NCI-H345 treated with DMSO at 0.1 percent for 48 hours (cell line): ENCODE results near the gene TMX2.
"Not testable (repeated sequence)": the region's sequence is repeated elsewhere in the genome, so short reads cannot be mapped to it uniquely, and the experiment has no call there.

Experiments used
- DNase-seq: peaks from one replicate; lab custom pipeline; 2025; ENCODE audit not compliant: unreplicated experiment; lab: John Stamatoyannopoulos, UW

Gene TMX2

GRCh38 chr11:57711414-57712255, 758 bp upstream of the TMX2 start, which contains the start of gene MED19:
MED19 (minus strand) TSS chr11:57712215; CDS start chr11:57712179, 36 bp downstream.
- DNase-seq, result peak; percentile 82

DNA sequence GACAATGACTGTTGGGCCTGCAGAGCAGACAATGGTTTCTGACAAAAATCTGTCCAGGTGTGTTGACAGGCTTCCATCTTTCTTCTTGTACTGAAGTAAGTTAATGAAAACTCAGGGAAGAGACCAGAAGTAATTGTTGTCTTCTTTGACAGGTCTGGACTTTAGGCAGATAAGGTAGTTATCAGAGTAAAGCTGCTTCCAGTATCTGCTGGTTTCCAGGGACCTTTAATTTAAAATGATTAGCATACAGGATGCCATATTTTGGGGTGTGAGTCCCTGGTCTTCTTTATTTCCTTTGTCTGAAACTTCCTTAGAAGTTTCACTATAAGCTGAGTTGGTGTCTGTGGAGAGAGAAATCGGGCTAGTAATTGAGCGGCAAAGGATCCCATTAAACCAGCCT, 1.4 kb downstream of the TMX2 start:
- DNase-seq, result no peak

- not testable (repeated sequence) for DNase-seq
These were observed 4.3 kb downstream of the TMX2 start for GRCh38 chr11:57716726-57717125.

DNA sequence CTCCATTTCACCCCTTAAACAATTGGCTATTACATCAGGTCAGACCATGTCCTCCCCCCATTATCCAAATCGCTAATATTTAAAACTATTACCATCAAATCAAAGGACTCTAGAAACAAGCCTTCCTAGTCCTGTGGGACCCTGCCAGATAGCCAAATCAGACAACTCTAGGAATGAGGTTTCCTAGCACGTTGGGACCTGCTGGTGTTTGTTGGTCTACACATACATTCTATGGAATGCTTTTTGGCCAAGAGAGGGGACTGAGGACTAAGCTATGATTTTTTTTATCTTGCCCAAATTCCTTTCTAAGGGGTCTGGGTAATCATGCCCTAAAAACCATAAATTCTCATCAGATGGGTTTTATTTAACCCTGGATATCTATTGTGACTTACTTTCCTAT, 14.8 kb downstream of the TMX2 start:
- DNase-seq, result no peak

DNA sequence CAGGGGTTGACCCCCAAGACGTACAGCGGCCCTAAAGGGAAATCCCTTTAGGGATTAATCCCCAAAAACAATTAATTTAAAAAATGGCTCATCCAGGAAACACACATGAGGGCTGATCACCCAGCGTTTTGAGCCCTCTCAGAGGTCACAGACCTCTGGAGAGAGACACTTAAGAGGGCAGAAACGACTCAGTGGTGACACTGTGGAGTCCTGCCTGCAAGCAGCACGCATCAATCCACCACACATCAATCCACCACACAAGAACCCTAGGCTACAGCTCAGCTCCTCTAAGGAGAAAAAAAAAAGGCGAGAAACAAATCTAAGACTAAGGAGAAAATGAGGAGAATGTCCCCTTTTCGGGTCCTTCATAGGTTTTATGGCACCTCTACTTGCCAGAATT, 16.4 kb downstream of the TMX2 start:
- no peak for DNase-seq

DNA sequence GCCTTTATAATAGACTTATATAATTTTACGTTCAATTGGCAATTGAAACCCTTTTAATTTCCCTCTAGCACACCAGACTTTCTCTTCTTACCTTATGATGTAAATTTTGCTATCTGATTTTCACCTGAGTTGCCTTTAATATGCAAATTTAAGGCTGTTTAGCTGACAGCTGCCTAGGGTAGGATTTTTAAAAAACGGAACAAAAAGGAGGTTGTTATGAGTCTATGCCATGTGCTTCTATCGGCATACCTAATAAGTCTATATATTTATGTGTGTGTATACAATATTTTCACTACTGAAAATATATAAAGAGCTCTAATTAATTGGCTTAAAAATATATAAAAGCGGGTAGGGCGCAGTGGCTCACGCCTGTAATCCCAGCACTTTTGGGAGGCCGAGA, 17.1 kb downstream of the TMX2 start:
- DNase-seq, result no peak

GRCh38 chr11:57732661-57733060, 20.3 kb downstream of the TMX2 start:
- no peak for DNase-seq

DNA sequence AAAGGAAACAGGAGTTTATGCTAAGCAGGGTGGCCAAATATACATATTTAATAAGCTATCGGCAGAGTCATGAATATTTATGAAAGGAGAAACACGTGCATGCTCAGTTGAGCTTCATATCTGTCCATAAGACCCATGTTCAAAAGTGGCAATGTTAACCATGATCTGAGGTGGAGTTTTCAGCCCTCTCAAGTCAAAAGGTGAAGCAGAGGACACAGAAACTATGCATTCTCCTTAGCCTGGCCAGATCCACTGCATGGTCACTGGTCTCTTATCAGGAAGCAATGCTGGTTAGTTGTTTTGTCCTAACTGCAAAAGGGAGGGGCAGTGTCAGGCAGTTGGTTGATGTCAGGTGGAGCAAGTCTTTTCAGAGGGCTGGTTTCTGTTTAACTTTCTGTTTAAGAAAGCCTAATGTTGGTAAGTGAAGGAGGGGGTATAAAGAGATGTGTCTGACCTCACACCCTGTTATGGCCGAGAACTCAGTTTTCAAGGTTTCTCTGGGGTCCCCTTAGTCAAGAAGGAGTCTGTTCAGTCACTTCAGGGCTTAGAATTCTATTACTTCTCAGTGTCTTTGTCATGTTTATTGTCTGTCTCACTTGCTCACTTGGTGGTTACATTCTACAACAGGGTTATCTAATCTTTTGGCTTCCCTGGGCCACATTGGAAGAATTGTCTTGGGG, 23.4 kb downstream of the TMX2 start:
- DNase-seq, result no peak

GRCh38 chr11:57741132-57742086, 29.0 kb downstream of the TMX2 start, which contains the start of gene SELENOH:
SELENOH (plus strand) TSS chr11:57741491; CDS start chr11:57741596, 105 bp downstream.
- peak; percentile 92 for DNase-seq

GRCh38 chr11:57742087-57742452, 29.7 kb downstream of the TMX2 start:
- no peak for DNase-seq

- no peak for DNase-seq
These were observed 32.0 kb downstream of the TMX2 start for GRCh38 chr11:57744357-57744756.

GRCh38 chr11:57745206-57745605, 32.8 kb downstream of the TMX2 start:
- DNase-seq, result no peak

DNA sequence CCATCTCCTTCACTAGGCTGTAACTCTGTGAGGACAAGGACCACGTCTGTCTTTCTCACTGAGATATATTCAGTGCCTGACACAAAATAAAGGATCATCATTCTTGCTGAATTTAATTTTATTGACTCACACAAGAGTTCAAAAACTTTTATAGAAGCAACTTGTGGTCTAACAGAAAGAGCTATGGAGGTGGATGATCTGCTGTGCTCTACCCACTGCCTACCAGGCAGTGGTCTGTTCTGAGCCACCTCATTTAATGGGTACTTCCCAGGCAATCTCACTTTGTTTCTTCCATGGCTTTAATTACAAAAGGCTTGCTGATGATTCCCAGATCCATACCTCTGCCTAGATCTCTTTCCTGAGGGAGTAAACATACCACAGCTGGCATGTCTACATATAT, 34.5 kb downstream of the TMX2 start:
- no peak for DNase-seq

DNA sequence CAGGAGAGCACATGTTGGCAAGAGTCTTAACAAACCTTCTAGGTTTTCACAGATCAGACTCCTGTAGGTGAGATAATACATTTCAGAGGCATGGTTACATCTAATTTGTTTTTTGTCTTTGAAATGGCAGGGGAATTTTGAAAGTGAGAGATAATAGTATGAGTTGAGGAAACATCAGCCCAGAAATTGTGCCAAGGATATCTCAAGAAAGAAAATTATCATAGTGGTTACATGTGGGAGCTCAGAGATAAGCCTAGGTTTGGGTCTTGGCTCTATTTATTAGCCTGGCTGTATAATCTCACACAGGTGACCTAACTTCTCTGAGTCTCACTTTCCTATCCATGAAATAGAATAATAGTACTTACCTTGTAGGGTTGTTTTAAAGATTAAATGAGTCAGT, 38.8 kb downstream of the TMX2 start:
- DNase-seq, result no peak

DNA sequence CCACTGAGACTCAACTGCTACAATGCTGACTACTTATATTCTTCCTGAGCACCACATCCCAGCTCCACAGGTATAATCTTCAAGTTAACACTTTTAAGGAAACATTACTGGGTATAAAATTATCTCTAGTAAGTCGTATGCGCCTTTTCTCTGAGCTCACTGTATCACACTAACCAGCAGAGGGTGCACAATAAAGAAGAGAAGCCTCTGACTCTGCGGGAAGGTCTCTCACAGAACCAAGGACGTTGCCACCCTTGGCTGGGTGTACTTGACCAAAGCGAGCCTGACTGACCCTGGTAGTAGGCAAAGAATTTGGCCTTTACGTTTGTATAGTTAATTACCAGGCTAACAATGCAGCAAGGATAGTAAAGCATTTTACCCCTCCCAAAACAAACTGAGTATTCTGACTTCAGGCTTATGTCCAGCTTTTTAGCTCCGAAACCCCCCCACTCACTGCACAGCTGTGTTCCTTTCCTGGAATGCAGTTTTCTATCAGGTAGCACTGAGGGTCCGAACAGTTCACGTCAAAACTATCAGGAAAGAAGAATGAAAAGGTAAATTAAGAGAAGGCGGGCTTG, 39.4 kb downstream of the TMX2 start, which contains the start of gene BTBD18:
TSS of gene BTBD18 (minus strand) at position 144 of the 578 bp plus-strand sequence. CDS start 631 bp downstream, outside the sequence.
- DNase-seq, result no peak

- no peak for DNase-seq
These were observed 40.6 kb downstream of the TMX2 start for GRCh38 chr11:57752954-57753353.

GRCh38 chr11:57758174-57758573, 45.8 kb downstream of the TMX2 start:
- DNase-seq, result no peak

DNA sequence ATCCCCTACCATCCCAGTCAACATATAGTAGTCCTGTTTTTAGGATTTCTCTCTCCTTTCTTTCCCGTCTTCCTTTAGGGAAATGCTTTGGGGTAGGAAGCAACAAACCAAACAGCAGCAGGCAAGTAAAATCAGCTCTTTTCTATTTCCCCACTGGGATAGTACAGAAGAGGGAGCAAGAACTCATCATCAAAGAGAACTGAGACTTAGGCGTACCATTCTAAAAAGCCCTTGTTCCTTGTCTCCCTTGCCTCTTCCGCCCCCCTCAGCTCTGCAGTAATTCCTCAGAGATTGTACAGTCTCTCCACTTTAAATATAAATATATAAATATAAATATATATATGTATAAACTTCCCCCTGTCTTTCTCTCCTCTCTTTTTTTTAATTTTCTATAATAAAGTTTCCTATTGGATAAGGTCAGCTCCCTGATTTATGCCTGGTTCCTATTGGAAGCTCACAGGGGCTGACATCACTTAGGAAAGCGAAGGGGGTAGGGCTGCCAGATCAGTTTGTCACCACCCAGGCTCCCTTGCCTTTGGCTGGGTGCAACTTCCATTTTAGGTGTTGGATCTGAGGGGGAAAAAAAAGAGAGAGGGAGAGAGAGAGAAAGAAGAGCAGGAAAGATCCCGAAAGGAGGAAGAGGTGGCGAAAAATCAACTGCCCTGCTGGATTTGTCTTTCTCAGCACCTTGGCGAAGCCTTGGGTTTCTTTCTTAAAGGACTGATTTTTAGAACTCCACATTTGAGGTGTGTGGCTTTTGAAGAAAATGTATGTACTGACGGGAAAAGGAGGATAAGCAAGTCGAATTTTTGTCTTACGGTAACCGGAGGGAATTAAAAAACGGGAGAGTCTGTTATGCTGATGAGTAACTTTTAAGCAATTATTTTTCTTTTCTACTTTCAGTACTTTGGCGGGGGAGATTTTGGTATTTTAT, 49.2 kb downstream of the TMX2 start, which contains the start of gene CTNND1:
TSS of gene CTNND1 (plus strand) at position 502 of the 934 bp plus-strand sequence. CDS start 29,677 bp downstream, outside the sequence.
- no peak for DNase-seq

DNA sequence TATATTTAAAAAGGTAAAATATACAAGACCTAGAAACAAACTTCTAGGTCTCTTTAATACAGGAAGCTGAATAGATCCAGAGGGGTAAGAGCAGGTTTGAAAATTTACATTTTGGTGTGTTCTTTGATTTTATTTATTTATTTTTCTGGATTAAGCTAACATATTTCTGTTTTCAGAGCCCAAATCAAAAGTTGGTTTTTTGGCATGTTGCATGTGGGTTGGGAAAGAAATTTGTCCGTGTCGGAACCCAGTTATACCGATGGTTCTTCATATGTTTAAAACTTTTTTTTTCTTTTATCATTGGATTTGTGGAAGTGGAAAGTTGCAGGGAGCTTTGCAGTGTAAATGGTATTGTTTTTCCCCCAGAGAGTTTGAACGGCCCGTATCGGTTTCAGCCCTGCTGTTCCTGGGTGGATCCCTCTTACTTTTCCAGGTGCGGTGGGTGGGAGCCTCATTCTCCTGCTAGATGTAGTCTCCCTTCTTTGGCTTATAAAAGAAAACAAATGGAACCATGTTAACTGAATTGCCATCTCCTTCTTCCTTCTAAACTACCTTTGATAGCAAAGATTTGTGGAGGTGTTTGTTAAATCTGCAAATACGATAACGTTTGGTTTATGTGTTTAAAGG, 50.0 kb downstream of the TMX2 start:
- DNase-seq, result no peak
